Measurements from ENCODE around the gene FHOD3.

DNA sequence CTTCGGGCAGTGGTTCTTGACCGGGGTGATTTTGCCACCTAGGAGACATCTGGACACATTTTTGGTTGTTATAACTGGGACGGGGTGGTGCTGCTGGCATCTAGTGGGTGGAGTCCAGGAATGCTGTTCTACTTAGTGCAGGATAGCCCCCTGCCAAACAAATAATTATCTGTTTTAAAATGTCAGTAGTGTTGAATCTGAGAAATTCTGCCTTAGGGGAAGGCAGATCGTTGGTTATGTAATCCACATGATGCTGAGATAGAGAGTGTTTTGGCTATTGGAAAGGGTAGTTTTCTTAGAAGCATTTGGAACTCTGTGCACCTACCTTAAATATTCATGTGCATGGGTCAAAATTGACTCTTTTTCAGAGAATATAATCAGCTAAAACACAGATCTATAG is 332.3 kb downstream of the FHOD3 start:
- TF ChIP-seq, protein P1, sequence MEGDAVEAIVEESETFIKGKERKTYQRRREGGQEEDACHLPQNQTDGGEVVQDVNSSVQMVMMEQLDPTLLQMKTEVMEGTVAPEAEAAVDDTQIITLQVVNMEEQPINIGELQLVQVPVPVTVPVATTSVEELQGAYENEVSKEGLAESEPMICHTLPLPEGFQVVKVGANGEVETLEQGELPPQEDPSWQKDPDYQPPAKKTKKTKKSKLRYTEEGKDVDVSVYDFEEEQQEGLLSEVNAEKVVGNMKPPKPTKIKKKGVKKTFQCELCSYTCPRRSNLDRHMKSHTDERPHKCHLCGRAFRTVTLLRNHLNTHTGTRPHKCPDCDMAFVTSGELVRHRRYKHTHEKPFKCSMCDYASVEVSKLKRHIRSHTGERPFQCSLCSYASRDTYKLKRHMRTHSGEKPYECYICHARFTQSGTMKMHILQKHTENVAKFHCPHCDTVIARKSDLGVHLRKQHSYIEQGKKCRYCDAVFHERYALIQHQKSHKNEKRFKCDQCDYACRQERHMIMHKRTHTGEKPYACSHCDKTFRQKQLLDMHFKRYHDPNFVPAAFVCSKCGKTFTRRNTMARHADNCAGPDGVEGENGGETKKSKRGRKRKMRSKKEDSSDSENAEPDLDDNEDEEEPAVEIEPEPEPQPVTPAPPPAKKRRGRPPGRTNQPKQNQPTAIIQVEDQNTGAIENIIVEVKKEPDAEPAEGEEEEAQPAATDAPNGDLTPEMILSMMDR (conservative IDR thresholded peaks at IDR 0.05; ENCODE audit: low read depth, low read length), result no peak
- TF ChIP-seq EZH2 (IDR thresholded peaks at IDR 0.05; ENCODE audit: borderline replicate concordance, low read depth, low read length, poor library complexity, severe bottlenecking), result no peak

Data from A673 (cell line).